GM18505 (cell line): Measurements from ENCODE around the gene APOB.

Experiments used
- ATAC-seq: cut with Tn5 transposase; IDR thresholded peaks from one replicate; pipeline ENCODE4 v1.9.1; 2021; ENCODE audit not compliant: unreplicated experiment
- POLR2A ChIP-seq: IDR thresholded peaks from 4 replicates; pipeline ENCODE4 v1.6.1; 2011; ENCODE audit warnings: borderline replicate concordance; ENCODE audit not compliant: insufficient read depth, insufficient read length; ENCODE audit errors: extremely low read depth

The APOB gene

GRCh38 chr2:21023419-21024181 lies 20.3 kb downstream of the APOB start:
- no peak for TF ChIP-seq POLR2A
- no peak for ATAC-seq

GRCh38 chr2:21022792-21023367 lies 21.0 kb downstream of the APOB start:
- TF ChIP-seq POLR2A, result no peak
- no peak for ATAC-seq

- no peak for ATAC-seq
- TF ChIP-seq POLR2A, result no peak
Observed at GRCh38 chr2:21021430-21021829, 22.4 kb downstream of the APOB start.

GRCh38 chr2:21020668-21021288 lies 23.1 kb downstream of the APOB start:
- no peak for ATAC-seq
- no peak for TF ChIP-seq POLR2A

GRCh38 chr2:21020031-21020667 lies 23.7 kb downstream of the APOB start:
- ATAC-seq, result no peak

GRCh38 chr2:21019678-21020021 lies 24.2 kb downstream of the APOB start:
- TF ChIP-seq POLR2A, result no peak
- ATAC-seq, result no peak

More at GRCh38 chr2:21020031-21020667, 23.7 kb downstream of the APOB start:
- no peak for TF ChIP-seq POLR2A

DNA sequence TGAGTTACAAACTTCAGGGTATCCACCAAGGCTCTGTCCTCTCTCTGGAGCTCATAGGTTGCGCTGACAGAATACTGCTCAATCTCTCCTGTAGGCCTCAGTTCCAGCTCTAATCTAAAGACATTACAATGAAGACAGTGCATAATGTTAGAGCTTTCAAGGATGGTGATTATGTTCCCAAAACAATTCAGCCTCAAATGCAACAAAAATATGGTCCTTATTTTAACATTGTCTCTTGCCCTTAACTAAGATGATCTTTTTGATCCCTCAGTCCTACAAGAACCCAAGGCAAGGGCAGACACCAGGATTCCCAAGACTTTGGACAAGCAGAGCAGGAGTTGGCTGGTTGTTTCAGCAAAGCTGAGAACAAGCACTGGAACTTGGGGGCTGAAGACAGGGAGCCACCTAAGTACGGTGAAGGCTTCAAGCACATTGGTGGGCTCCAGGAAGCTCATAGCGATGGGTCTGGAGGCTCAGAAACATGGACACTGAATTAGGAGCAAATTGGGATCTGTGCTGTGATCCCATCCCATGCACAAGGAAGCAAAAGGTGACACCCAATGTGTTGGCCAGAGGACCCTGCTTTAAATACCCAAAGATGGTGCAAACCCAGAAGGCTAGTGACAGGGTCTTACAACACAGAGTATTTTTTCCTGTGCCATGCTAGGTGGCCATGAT lies 24.7 kb downstream of the APOB start:
- no peak for ATAC-seq

GRCh38 chr2:21018290-21018689 lies 25.6 kb downstream of the APOB start:
- TF ChIP-seq POLR2A, result no peak
- no peak for ATAC-seq

More for the DNA sequence above, 24.7 kb downstream of the APOB start:
- no peak for TF ChIP-seq POLR2A

DNA sequence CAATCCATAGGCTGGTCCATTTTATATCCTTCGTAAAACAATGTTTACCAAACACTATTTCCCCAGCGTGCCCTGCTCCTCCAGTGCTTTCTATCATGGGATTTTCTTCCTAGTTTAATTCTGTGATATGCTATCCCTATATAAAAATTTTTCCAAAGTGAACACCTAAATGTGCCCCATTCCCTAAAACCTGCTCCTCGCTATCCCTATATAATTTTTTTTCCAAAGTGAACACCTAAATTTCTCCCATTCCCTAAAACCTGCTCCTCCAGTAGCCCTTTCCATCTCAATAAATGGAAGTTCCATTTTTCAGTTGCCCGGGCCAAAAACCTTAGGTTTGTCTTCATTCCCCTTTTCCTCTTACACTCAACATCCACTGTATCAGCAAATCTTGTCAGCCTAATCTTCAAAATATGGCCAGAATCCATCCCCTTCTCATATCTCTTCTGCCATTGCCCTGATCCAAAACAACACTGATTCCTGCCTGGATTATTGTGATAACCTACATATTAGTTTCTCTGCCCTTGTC lies 26.1 kb downstream of the APOB start:
- no peak for TF ChIP-seq POLR2A

DNA sequence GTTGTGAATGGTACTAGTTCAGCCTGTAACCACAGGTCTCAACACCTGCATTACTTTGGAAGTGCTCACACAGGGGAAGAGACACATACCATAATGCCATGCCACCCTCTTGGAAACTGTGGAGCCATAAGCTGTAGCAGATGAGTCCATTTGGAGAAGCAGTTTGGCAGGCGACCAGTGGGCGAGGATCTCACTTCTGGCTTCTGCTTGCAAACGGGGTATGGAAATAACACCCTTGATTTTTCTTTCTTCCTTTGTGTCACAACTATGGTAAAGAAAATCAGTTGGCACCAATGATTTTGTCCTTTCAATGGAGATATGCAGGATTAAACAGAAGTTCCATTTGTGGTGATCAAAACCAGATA lies 28.6 kb downstream of the APOB start:
- ATAC-seq, result no peak
- TF ChIP-seq POLR2A, result no peak

More for the DNA sequence above, 26.1 kb downstream of the APOB start:
- ATAC-seq, result no peak

GRCh38 chr2:21014364-21015280 lies 29.3 kb downstream of the APOB start:
- no peak for ATAC-seq
- TF ChIP-seq POLR2A, result no peak

DNA sequence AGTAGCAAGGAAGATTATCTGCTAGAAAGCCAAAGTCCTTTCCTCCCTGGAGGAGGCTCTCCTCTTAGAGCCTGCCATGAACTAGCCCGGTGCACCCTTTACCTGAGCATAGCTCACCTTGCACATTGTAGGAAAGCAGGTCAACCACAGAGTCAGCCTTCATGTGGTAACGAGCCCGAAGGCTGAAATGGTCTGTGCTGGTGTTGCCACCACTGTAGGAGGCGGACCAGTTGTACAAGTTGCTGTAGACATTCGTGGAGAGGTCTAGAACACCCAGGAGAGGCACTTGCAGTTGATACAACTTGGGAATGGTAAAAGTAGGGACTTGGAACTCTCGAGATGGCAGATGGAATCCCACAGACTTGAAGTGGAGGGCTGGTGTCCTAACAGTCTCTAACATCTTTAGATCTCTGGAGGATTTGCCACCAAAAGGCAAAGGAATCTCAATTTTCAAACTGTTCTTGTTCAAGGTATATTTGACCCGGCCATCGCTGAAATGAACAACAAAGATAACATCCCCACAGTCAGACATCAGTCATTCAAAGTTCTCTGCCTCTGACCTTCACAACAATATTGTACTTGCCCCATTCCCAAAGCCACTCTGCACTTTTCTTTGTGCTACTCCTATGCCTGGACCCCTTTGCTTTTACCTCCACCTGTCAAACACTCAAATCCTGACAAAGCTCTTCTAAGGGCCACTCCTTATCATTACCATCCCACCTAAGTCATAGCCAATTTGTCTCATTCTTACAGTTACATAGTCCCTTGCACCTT lies 30.6 kb downstream of the APOB start:
- ATAC-seq, result no peak
- TF ChIP-seq POLR2A, result no peak

DNA sequence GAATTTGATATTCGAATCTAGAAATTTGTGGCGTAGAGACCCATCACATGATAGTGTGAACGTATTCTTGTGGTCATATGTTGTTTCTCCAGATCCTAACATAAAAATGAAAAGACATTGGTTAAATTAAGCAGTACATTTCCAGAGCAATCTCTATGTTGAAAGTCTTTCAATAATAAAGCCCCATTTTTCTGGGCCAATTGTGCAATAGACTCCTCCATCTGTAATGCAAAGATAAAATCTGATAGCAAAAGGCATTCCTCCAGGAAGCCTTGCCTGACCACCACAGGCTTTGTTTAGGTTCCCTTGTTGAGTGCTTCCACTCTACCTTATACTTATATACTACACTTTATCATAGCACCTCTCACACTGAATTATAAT lies 31.3 kb downstream of the APOB start:
- no peak for ATAC-seq
- TF ChIP-seq POLR2A, result no peak
